Iris pigment epithelial cell (primary cell): Measurements from ENCODE around the gene PIP5K1B.

Source experiments
- DNase-seq: peaks from one replicate; pipeline ENCODE4 v3.0.0-alpha.2; 2011; ENCODE audit warnings: low read depth

Gene PIP5K1B

GRCh38 chr9:68912561-68912960 is 207.5 kb downstream of the PIP5K1B start:
- DNase-seq = no peak

GRCh38 chr9:68913054-68913453 is 208.0 kb downstream of the PIP5K1B start:
- no peak for DNase-seq

- no peak for DNase-seq
These were observed 209.7 kb downstream of the PIP5K1B start for GRCh38 chr9:68914751-68915150.

GRCh38 chr9:68919661-68920060 is 214.6 kb downstream of the PIP5K1B start:
- no peak for DNase-seq

GRCh38 chr9:68920921-68921320 is 215.9 kb downstream of the PIP5K1B start:
- no peak for DNase-seq

- no peak for DNase-seq
These were observed 218.4 kb downstream of the PIP5K1B start for GRCh38 chr9:68923480-68923879.

GRCh38 chr9:68925175-68925574 is 220.1 kb downstream of the PIP5K1B start:
- no peak for DNase-seq

GRCh38 chr9:68927165-68927564 is 222.1 kb downstream of the PIP5K1B start:
- no peak for DNase-seq

GRCh38 chr9:68931821-68932220 is 226.8 kb downstream of the PIP5K1B start:
- no peak for DNase-seq

GRCh38 chr9:68932458-68932857 is 227.4 kb downstream of the PIP5K1B start:
- DNase-seq = no peak

GRCh38 chr9:68933434-68934328 is 228.6 kb downstream of the PIP5K1B start:
- DNase-seq = no peak

GRCh38 chr9:68934329-68934644 is 229.2 kb downstream of the PIP5K1B start:
- DNase-seq = no peak

GRCh38 chr9:68940573-68940972 is 235.5 kb downstream of the PIP5K1B start:
- DNase-seq = no peak

- no peak for DNase-seq
These were observed 236.9 kb downstream of the PIP5K1B start for GRCh38 chr9:68941780-68942459.

GRCh38 chr9:68942790-68943189 is 237.8 kb downstream of the PIP5K1B start:
- no peak for DNase-seq

- no peak for DNase-seq
These were observed 242.0 kb downstream of the PIP5K1B start for GRCh38 chr9:68947015-68947414.

GRCh38 chr9:68947842-68948569 is 243.0 kb downstream of the PIP5K1B start:
- DNase-seq = no peak

- DNase-seq = no peak
These were observed 244.4 kb downstream of the PIP5K1B start for GRCh38 chr9:68949271-68950000.

GRCh38 chr9:68950188-68950587 is 245.1 kb downstream of the PIP5K1B start:
- no peak for DNase-seq

- no peak for DNase-seq
These were observed 245.6 kb downstream of the PIP5K1B start for GRCh38 chr9:68950689-68951088.

- DNase-seq = no peak
These were observed 247.0 kb downstream of the PIP5K1B start for GRCh38 chr9:68951879-68952659.
